H9 (cell line): ENCODE results near the gene WRAP53. TPM values are rescaled to one million over a fixed set of nuclear protein-coding genes. Genes with fewer than 3 reads are reported as not detected.

Experiments
- DNase-seq: peaks from one replicate; pipeline ENCODE4 v3.0.0-alpha.2; 2017
- H2AFZ ChIP-seq: one replicate; pipeline ENCODE4 v1.6.1; 2013; ENCODE audit warnings: mild to moderate bottlenecking, low read length, control low read depth, moderate library complexity
- H2AK5ac ChIP-seq: 2 replicates; pipeline ENCODE4 v1.6.1; 2013; ENCODE audit warnings: low read length, control low read depth, mixed read lengths; ENCODE audit not compliant: insufficient read length
- H2BK120ac ChIP-seq: one replicate; pipeline ENCODE4 v1.6.1; 2013; ENCODE audit warnings: low read depth, mild to moderate bottlenecking, low read length, control low read depth, inconsistent platforms; ENCODE audit not compliant: poor library complexity, severe bottlenecking
- H2BK12ac ChIP-seq: 2 replicates; pipeline ENCODE4 v1.6.1; 2013; ENCODE audit warnings: low read length, control low read depth, mixed read lengths, low read depth; ENCODE audit not compliant: insufficient read length
- H2BK15ac ChIP-seq: 2 replicates; pipeline ENCODE4 v1.6.1; 2013; ENCODE audit warnings: low read depth, low read length, control low read depth
- H2BK20ac ChIP-seq: one replicate; pipeline ENCODE4 v1.6.1; 2013; ENCODE audit warnings: low read depth, mild to moderate bottlenecking, low read length, control low read depth, inconsistent platforms; ENCODE audit not compliant: poor library complexity, severe bottlenecking
- H2BK5ac ChIP-seq: 2 replicates; pipeline ENCODE4 v1.6.1; 2013; ENCODE audit warnings: low read length, control low read depth, mixed read lengths; ENCODE audit not compliant: insufficient read length
- H3K14ac ChIP-seq: 2 replicates; pipeline ENCODE4 v1.6.1; 2013; ENCODE audit warnings: low read length, control low read depth; ENCODE audit not compliant: insufficient read depth
- H3K18ac ChIP-seq: 2 replicates; pipeline ENCODE4 v1.6.1; 2013; ENCODE audit warnings: low read depth, mild to moderate bottlenecking, mixed read lengths, low read length, control low read depth; ENCODE audit not compliant: insufficient read length
- H3K23ac ChIP-seq: 2 replicates; pipeline ENCODE4 v1.6.1; 2013; ENCODE audit warnings: low read length, control low read depth, mixed read lengths, low read depth; ENCODE audit not compliant: insufficient read length
- H3K23me2 ChIP-seq: 2 replicates; pipeline ENCODE4 v1.6.1; 2013; ENCODE audit warnings: low read depth, mild to moderate bottlenecking, mixed read lengths, low read length, control low read depth; ENCODE audit not compliant: insufficient read length, poor library complexity, severe bottlenecking
- H3K27ac ChIP-seq: 2 replicates; pipeline ENCODE4 v1.5.1; 2013; ENCODE audit warnings: low read length, control low read depth, mixed read lengths, low read depth; ENCODE audit not compliant: insufficient read length
- H3K27me3 ChIP-seq: 2 replicates; pipeline ENCODE4 v1.6.1; 2013; ENCODE audit warnings: low read length, control low read depth, inconsistent platforms; ENCODE audit not compliant: insufficient read depth
- H3K4ac ChIP-seq: 2 replicates; pipeline ENCODE4 v1.6.1; 2013; ENCODE audit warnings: low read depth, mild to moderate bottlenecking, control low read depth, inconsistent platforms, low read length, moderate library complexity
- H3K4me1 ChIP-seq: 2 replicates; pipeline ENCODE4 v1.6.1; 2013; ENCODE audit warnings: low read length, control low read depth, inconsistent platforms; ENCODE audit not compliant: insufficient read depth
- H3K4me2 ChIP-seq: 2 replicates; pipeline ENCODE4 v1.6.1; 2013; ENCODE audit warnings: low read length, control low read depth, mixed read lengths; ENCODE audit not compliant: insufficient read length, insufficient read depth
- H3K56ac ChIP-seq: 2 replicates; pipeline ENCODE4 v1.6.1; 2013; ENCODE audit warnings: low read depth, mild to moderate bottlenecking, mixed read lengths, low read length, control low read depth; ENCODE audit not compliant: insufficient read length
- H3K79me1 ChIP-seq: 2 replicates; pipeline ENCODE4 v1.6.1; 2013; ENCODE audit warnings: low read depth, mild to moderate bottlenecking, moderate library complexity, low read length, control low read depth, inconsistent platforms; ENCODE audit not compliant: insufficient read depth, poor library complexity, severe bottlenecking
- H3K79me2 ChIP-seq: 2 replicates; pipeline ENCODE4 v1.6.1; 2013; ENCODE audit warnings: low read length, control low read depth, inconsistent platforms; ENCODE audit not compliant: insufficient read depth
- H3K9ac ChIP-seq: 2 replicates; pipeline ENCODE4 v1.6.1; 2013; ENCODE audit warnings: low read length, control low read depth, mixed read lengths; ENCODE audit not compliant: insufficient read length; ENCODE audit errors: extremely low read depth
- H3K9me3 ChIP-seq: one replicate; pipeline ENCODE4 v1.6.1; 2013; ENCODE audit warnings: low read depth, low read length, inconsistent platforms; ENCODE audit not compliant: control insufficient read depth
- H3T11ph ChIP-seq: one replicate; pipeline ENCODE4 v1.6.1; 2013; ENCODE audit warnings: mild to moderate bottlenecking, low read length, control low read depth, inconsistent platforms
- H4K20me1 ChIP-seq: one replicate; pipeline ENCODE4 v1.6.1; 2013; ENCODE audit not compliant: control insufficient read depth, insufficient read length, insufficient read depth
- H4K5ac ChIP-seq: 2 replicates; pipeline ENCODE4 v1.6.1; 2013; ENCODE audit warnings: low read depth, mild to moderate bottlenecking, mixed read lengths, low read length, control low read depth; ENCODE audit not compliant: insufficient read length
- H4K8ac ChIP-seq: replicated peaks from 2 replicates; pipeline ENCODE4 v1.6.1; 2013; ENCODE audit warnings: low read length, control low read depth, mixed read lengths, low read depth; ENCODE audit not compliant: insufficient read length
- H4K91ac ChIP-seq: 2 replicates; pipeline ENCODE4 v1.6.1; 2013; ENCODE audit warnings: low read depth, mild to moderate bottlenecking, moderate library complexity, mixed read lengths, low read length, control low read depth; ENCODE audit not compliant: insufficient read length
- H3K27ac Mint-ChIP-seq, 3 experiments: 2 replicates in 2 of 3; 3 replicates in 1 of 3; pipeline ENCODE4 v1.8.0; 2020 to 2021; ENCODE audit warnings: mixed read lengths in 3 of 3, mild to moderate bottlenecking in 1 of 3, moderate library complexity in 1 of 3
- H3K27me3 Mint-ChIP-seq: 2 replicates; pipeline ENCODE4 v1.8.0; 2021; ENCODE audit warnings: low read depth, mild to moderate bottlenecking, moderate library complexity, mixed read lengths
- H3K36me3 Mint-ChIP-seq, 3 experiments: 2 replicates in 2 of 3; 3 replicates in 1 of 3; pipeline ENCODE4 v1.8.0; 2020 to 2021; ENCODE audit warnings: low read depth in 3 of 3, mixed read lengths in 3 of 3; ENCODE audit not compliant: insufficient read depth in 1 of 3
- H3K4me1 Mint-ChIP-seq, 2 experiments: 2 replicates each; pipeline ENCODE4 v1.8.0; 2020; ENCODE audit warnings: mixed read lengths in 2 of 2
- H3K4me3 Mint-ChIP-seq, 2 experiments: 2 replicates in 1 of 2; 3 replicates in 1 of 2; pipeline ENCODE4 v1.8.0; 2020 to 2021; ENCODE audit warnings: mild to moderate bottlenecking in 2 of 2, mixed read lengths in 2 of 2, moderate library complexity in 1 of 2
- H3K9me3 Mint-ChIP-seq, 2 experiments: 2 replicates in 1 of 2; 3 replicates in 1 of 2; pipeline ENCODE4 v1.8.0; 2020; ENCODE audit warnings: mild to moderate bottlenecking in 2 of 2, mixed read lengths in 2 of 2, moderate library complexity in 1 of 2
- CTCF ChIP-seq: fragments of 200-600 bp; sonication (generic); conservative IDR thresholded peaks from 3 replicates; pipeline ENCODE4 v1.8.0; 2021; ENCODE audit warnings: antibody characterized with exemption, mild to moderate bottlenecking
- WGBS: extraction: QIAGEN DNeasy Blood & Tissue Kit; methylation state at CpG from one replicate; pipeline ENCODE4 v1.1.7; 2013; ENCODE audit warnings: missing lambda C conversion rate, low lambda C conversion rate, mixed read lengths; ENCODE audit not compliant: insufficient read length; ENCODE audit errors: extremely low coverage; 5-methylcytosine and 5-hydroxymethylcytosine counted together
- total RNA-seq: library from RNA; stranded (reverse); gene quantifications from 2 replicates; pipeline ENCODE4 v1.2.1, GENCODE V29; 2021

The WRAP53 gene
- total RNA-seq, 1 experiment from 2014 or later = 27.0 TPM

- Histone ChIP-seq H2AK5ac (no peak within 1 kb of the TSS), H3K27ac (no peak within 1 kb of the TSS), H3K4ac (no peak within 1 kb of the TSS; the same call in 1 of the 2 replicates), H3K18ac (peak within 1 kb of the TSS; percentile 31), H4K5ac (no peak within 1 kb of the TSS), H4K91ac (no peak within 1 kb of the TSS), H3K79me2 (no peaks in the 10 kb centered on the region), H2BK15ac (no peak within 1 kb of the TSS; the same call in 1 of the 2 replicates), H3K9ac (peak within 1 kb of the TSS; percentile 19), H2AFZ (no peak within 1 kb of the TSS), H3K27me3 (no peaks in the 10 kb centered on the region; the same call in 1 of the 2 replicates), H3K23me2 (peaks cover 18% of the 10 kb centered on the region), H4K8ac (no peak within 1 kb of the TSS), H3K23ac (no peak within 1 kb of the TSS), H2BK12ac (no peak within 1 kb of the TSS), H3K56ac (no peak within 1 kb of the TSS), H3T11ph (no peak within 1 kb of the TSS), H3K14ac (peak within 1 kb of the TSS; percentile 66), H3K4me2 (peak within 1 kb of the TSS; percentile 93), H2BK20ac (no peak within 1 kb of the TSS), H3K79me1 (no peaks in the 10 kb centered on the region), H4K20me1 (no peaks in the 10 kb centered on the region), H2BK120ac (no peak within 1 kb of the TSS), H2BK5ac (no peak within 1 kb of the TSS), H3K9me3 (no peaks in the 10 kb centered on the region), H3K4me1 (no peaks in the 10 kb centered on the region; the same call in 1 of the 2 replicates)
- Mint-ChIP-seq H3K4me3 (peak within 1 kb of the TSS; percentile 75 to 87), H3K4me1 (peaks cover 31 to 33% of the 10 kb centered on the region in 2 experiments), H3K9me3 (no peaks in the 10 kb centered on the region), H3K27me3 (peaks cover 28% of the 10 kb centered on the region), H3K27ac (peak within 1 kb of the TSS in 2 of 3 experiments; percentile 88 to 97; a peak in 4 of 7 replicates), H3K36me3 (peaks cover 5 to 16% (median 16%) of the 10 kb centered on the region in 3 experiments; a peak in 6 of 7 replicates)
- no CpG with 5 or more reads among the region's 45 CpGs for WGBS
- no peak for TF ChIP-seq CTCF
- DNase-seq = peak; percentile 91
These were observed 16.5 kb downstream of the WRAP53 start, which contains the start of gene EFNB3 for GRCh38 chr17:7704601-7705268. TSS of gene EFNB3 (plus strand) at chr17:7705202. CDS start at chr17:7705599, 397 bp downstream.
